NCI-H146 treated with DMSO at 0.1 percent for 48 hours (cell line): ENCODE measurements around the gene ST8SIA6.
"Not testable (repeated sequence)": the region's sequence is repeated elsewhere in the genome, so short reads cannot be mapped to it uniquely, and the experiment has no call there.

Experiments
- DNase-seq: peaks from one replicate; lab custom pipeline; 2025; ENCODE audit not compliant: unreplicated experiment; lab: John Stamatoyannopoulos, UW

The ST8SIA6 gene

DNA sequence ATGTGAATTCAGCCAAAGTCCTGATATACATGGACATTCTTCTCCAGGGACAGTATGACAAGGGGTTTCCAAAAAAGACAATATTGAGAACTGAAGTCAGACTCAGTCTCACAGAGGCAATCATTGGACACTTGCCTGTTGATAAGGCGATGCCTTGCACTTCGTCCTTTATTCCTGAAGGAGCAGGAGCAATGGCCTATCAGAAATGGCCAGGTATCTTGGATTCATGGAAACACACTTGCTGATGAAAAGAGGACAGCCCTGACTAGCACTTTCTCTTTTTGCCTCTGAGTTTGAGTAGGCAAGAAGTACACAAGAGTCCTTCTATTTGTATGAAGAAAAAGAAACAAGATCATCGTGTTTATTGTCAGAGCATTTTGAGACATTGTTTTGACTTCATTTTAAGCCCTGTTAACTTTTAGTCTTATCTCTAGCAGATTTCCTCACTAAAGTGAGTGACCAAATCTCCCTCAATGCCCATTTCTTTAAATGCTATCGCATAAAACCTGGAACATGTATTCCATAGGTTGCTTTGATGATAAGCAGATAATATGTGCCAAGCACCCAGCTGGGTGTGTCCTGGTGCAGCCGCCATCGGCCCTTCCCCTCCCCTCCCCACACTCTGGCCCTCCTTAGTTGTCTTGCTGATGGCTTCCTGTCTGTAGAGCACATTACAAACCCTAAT, 26.6 kb downstream of the ST8SIA6 start:
- no peak for DNase-seq

DNA sequence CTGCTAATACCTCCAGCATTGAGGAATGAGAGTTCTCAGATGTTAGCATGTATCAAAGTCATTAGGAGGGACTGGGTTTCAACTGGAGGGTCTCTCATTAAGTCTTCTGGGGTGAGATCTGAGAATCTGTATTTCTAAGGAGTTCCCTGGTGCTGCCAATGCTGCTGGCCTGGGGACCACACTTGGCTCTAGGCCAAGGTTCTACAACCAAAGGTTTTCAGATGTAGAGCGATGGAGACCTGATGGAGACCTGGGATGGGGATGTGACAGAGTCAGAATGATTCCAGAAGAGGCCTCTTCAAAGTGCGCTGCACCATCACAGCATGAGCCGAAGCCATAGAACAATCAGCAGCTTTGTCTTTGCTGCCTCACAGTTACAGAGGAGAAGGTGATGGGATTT, 27.2 kb downstream of the ST8SIA6 start:
- no peak for DNase-seq

DNA sequence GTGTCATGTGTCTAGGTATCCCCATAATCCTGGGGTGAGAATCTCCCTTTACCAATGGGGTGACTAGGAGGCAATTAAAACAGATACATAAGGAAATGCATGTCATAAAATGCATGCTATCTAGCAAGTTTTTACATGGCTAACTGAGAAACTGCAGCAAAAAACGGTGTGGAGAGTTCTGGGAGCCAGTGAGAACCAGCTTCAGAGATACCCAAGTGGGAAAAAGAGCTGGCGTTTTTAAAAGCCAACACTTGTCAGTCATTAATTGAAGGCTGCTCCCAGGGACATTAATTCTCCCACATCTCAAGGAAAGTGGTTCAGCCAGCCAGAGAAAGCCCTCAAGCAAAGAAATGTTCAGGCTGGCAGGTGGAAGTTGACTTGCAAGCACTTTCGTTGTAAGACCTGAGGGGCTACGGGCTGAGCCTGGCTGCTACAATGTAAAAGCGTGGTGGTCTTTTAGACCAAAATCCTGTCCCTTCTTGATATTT, 28.1 kb downstream of the ST8SIA6 start:
- no peak for DNase-seq

DNA sequence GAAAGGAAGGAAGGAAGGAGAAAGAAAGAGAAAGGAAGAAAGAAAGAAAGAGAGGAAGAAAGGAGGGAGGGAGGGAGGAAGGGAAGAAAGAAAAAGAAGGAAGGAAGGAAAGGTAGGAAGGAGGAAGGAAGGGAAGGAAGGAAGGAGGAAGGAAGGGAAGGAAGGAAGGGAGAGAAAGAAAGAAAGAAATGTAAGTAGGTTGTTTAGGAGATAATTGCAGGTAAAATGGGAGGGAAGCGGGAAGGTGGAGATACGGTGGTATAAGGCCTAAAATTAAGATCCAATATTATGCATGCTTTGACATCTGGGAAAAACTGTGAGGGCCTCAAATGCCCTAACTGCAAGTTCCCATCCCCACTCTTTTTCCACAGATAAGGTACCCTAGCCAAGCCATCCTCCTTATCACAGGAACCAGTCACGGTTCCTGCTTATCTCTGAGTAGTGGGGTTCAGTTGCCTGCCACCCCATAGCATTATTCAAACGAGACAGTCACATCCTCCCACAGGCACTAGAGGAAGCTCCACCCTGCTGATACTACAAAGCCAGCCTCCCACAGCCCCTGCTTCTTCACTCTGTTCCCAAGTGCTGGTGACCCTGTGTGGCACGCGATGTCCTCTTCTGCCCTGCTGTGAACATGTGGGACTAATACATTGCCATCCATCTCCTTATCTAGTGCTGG, 28.7 kb downstream of the ST8SIA6 start:
- DNase-seq = no peak

DNA sequence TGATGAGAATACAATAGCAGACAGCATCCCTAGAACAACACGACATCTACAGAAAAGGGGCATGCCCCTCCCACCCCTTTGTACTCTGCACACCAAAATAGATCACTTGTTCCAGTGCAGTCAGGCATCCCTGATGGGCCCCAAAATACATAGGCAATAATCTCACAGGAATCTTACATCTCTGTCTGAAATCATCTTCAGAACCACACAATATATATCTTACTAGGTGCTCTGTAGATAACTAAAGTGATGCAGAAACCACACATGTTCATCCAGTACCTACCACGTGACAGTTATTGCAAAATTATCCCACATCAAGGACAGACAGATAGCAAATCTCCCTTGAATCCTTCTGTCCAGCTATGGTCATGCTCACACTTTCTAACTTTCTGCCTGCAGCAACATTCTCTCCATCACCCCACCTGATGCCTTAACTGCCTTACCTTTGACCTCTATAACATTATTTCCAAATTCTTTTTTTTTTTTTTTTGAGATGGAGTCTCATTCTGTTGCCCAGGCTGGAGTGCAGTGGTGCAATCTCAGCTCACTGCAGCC, 30.7 kb downstream of the ST8SIA6 start:
- no peak for DNase-seq

- no peak for DNase-seq
These were observed 31.5 kb downstream of the ST8SIA6 start for GRCh38 chr10:17422931-17423330.

DNA sequence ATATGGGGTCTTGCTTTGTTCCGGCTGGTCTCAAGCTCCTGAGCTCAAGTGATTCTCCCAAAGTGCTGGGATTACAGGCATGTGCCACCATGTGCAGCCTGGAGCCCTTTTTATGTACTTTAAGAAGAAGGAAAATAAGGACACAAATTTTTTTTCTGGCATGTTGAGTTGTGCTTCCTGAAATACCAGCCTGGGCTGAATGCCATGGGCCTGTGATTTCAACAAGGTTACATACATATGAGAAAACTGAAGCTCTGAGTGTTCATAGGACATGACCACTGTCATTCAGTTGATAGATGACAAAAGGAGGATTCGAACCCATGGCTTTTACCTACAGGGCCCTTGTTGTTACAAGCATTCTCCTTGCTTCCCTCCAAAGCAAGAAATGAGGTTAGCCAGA, 36.1 kb downstream of the ST8SIA6 start:
- DNase-seq = no peak

DNA sequence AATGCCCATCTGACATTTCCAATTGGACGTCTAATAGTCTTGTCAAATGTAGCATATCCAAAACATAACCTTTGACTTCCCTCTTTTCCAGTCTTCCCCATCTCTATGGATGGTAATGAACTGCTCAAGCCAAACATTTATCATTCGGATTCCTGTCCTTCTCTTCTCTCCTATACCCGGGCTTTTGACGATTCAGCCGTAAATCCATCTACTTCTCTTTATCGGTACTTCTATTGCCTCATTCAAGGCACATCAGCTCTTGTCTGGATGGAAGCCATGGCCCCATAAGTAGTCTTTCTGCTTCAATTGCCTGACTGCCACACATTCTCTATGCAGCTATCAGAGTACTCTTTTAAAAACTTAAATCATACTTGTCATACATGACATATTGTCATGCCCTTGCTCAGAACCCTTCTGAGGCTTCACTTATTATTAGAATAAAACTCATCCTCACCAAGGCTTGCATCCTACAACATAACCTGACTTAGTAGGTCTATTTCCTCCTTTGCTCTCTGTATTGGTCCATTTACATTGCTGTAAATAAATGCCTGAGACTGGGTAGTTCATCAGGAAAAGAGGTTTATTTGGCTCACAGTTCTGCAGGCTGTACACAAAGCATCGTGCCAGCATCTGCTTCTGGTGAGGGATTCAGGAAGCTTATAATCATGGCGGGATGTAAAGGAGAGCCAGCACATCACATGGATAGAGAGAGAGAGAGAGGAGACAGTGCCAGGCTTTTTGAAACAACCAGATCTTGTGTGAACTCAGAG, 37.8 kb downstream of the ST8SIA6 start:
- DNase-seq = no peak

- no peak for DNase-seq
These were observed 39.2 kb downstream of the ST8SIA6 start for GRCh38 chr10:17415046-17415658.

DNA sequence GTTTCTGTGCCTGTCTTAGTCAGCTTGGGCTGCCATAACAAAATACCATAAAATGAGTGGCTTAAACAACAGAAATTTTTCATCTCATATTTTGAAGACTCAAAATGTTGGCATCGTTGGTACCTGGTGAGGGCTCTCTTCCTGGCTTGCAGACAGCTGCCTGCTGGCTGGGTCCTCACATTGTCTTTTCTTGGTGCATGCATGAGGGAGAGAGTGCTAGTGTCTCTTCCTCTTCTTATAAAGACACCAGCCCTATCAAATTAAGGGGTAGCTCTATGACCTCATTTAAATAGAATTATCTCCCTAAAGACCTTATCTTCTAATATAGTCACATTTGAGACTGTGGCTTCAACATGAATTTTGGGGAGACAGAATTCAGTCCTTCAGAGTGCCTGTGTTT, 39.9 kb downstream of the ST8SIA6 start:
- no peak for DNase-seq

DNA sequence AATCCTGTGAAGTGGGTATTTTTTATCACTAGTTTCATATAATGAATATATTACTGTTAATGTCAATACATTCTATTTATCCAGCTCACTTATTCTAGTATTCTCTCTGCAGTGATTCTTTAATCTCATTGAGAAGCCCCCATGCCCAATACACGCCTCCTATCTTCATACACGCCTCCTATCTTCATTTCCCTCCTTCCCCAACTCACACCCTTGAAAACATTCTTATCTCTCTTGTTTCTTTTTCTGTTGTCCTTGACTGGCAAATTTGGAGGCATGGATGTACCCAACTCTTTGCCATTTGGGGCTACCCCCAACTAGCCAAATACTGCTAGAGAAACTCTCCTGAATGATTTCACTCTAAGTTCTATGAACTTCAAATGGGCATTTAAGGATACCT, 40.5 kb downstream of the ST8SIA6 start:
- no peak for DNase-seq

DNA sequence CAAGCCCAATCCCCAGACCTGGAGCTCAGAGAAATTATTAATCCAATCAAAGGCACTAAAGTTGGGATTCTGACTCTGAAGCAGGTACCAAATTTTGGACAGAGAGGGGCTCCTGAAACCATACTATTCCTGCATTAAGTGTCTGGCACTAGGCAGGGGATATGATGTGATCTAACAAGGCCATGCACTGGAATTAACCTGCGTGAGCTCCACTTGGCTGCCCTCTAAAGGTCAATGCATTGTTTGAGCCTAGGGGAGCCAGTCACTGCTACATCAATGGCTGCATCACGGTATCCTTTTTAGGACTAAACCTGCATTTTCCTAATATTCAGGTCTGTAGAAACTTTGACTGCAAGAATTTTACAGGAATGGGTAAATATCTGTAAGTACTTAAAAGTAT, 42.1 kb downstream of the ST8SIA6 start:
- peak; percentile 53 for DNase-seq

DNA sequence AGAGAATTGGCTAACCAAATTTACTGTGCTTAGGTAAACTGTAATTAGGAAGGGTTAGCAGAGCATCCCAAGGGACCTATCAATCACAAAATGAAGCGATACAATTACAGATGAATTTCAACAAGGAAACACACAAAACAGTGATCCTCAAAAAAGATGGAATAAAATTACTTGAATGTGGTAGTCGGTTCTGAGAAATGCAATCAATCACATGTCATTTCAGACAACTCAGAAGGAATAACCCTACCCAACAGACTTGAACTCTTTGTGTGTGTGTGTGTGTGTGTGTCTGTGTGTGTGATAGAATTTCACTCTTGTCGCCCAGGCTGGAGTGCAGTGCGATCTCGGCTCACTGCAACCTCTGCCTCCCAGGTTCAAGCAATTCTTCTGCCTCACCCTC, 43.5 kb downstream of the ST8SIA6 start:
- no peak for DNase-seq

DNA sequence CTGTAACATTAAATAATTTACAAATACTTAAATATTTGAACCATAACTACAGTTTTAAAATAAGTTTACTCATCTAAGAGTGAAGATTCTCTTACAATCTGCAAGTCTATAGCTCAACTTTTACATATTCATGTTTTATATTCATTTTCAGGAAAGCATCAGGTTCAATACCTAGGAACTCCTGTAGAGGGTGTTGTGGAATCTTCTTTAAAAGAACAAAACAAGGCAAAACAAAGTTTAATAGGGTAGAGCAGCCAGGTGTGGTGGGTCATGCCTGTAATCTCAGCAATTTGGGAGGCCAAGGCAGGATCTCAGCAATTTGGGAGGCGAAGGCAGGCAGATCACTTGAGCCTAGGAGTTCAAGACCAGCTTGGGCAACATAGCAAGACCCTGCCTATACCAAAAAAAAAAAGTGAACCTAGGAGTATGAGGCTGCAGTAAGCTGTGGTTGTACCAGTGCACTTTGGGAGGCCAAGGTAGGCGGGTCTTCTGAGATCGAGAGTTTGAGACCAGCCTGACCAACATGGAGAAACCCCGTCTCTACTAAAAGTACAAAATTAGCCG, 45.1 kb downstream of the ST8SIA6 start:
- DNase-seq = no peak

DNA sequence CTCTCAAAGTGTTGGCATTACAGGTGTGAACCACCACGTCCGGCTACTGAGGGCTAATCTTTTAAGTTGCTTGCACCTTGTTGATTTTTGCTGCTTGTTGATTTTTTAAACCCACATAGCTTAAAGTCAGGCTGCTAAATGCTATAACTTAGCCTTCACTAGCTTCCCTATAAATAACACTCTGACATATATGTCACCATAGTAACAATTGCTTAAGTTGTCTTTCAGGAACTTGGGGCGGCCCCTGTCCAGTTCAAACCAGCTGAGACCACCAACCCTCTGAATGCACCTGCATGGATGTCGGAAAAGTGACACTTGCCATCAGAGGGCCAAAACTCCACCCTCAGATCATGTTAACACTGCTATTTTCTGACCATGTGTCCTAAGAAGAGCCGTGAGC, 47.3 kb downstream of the ST8SIA6 start:
- DNase-seq = no peak

DNA sequence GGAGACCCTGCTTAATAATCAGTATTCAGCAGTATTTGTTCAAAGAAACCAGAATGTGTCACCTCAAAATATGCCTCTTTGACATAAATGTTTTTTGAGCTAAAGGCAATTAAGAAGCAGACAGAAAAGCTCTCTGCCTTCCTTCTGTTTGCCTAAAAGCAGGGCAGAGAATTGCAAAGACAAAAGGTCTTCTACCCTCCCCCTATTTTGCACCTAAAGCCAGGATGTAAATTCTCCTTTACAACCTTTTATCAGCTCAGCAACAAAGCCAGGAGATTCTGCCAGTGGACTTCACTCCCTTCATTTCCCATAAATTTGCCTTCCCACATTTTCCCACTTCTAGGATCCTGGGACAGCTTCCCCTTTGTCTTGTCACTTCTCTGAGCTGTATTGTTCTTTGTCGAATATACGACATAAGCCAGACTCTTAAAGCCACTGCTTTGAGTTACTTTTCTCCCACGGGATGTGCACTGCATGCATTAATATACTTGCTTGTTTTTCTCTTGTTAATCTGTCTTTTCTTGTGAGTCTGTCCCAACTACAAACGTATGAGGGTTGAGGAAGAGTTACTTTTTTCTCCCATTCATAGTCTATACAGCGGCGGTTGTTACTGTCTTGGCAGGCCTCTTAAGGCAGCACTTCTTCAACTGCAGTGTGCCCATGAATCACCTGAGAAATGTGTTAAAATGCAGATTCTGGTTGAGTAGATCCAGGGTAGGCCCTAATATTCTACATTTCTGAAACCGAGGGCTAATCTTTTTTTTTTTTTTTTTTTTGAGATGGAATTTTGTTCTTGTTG, 48.2 kb downstream of the ST8SIA6 start:
- DNase-seq = no peak

DNA sequence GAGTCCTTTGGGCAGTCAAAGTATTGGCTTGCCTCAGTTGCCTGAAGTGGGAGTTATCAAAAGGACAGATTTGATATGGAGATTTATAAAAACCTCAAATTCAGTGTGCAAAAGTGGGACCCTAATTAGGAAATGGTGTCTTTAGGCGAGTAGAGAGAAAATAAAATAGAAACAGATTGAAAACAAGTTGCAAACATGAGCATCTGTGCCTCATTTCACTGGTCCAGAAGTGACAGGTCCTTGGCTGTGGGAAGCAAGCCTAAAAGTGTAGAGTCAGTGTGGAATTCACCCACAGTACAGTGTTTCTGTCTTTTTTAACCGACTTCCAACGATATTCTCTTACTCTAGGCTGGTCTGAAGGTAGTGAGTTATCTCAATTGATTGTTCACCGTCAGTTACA, 51.2 kb downstream of the ST8SIA6 start:
- no peak for DNase-seq

DNA sequence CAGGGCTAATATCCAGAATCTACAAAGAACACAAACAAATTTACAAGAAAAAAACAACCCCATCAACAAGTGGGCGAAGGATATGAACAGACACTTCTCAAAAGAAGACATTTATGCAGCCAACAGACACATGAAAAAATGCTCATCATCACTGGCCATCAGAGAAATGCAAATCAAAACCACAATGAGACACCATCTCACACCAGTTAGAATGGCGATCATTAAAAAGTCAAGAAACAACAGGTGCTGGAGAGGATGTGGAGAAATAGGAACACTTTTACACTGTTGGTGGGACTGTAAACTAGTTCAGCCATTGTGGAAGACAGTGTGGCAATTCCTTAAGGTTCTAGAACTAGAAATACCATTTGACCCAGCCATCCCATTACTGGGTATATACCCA, 52.4 kb downstream of the ST8SIA6 start:
- DNase-seq = not testable (repeated sequence)

GRCh38 chr10:17396004-17396403, 58.4 kb downstream of the ST8SIA6 start:
- no peak for DNase-seq

DNA sequence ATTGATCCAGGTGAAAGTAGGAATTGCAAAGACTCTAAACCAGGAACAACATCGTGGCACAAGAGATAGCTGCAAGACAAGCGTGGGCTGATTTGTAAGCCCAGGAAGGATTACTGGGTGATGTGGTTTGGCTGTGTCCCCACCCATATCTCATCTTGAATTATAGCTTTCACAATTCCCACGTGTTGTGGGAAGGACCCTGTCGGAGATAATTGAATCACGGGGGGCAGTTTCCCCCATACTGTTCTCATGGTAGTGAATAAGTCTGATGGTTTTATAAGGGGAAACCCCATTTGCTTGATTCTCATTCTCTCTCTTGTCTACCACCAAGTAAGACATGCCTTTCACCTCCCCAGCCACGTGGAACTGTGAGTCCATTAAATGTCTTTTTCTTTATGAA, 59.5 kb downstream of the ST8SIA6 start:
- DNase-seq = no peak
